ENCODE data around the gene KRTAP4-7.
"Not testable (repeated sequence)": the region's sequence is repeated elsewhere in the genome, so short reads cannot be mapped to it uniquely, and the experiment has no call there.

Gene KRTAP4-7

DNA sequence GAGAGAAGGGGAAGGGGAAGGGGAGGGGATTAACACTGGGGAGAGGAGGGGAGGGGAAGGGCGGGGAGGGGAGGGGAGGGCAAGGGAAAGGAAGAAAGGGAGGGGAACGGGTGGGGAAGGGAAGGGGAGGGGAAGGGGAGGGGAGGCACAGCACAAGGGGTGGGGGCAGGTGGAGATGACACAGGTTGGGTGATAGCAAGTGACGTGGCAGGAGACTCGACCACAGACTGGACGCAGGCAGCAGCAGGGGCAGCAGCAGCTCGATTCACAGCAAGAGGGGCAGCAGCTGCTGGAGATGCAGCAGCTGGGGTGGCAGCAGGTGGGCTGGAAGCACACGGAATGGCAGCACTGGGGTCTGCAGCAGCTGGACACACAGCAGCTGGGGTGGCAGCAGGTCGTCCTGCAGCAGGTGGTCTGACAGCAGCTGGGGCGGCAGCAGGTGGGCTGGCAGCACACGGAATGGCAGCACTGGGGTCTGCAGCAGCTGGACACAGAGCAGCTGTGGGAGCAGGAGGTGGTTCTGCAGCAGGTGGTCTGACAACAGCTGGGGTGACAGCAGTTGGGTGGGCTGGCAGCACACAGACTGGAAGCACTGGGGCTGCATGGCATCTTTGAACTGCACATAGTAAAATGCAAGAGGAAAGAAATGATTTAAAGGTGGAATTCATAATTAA is 17.8 kb downstream of the KRTAP4-7 start, which contains the start of gene KRTAP4-16:
KRTAP4-16 (minus strand) TSS at position 624 of the 674 bp plus-strand sequence; CDS start at position 624, 0 bp downstream.
- no peak for TF ChIP-seq CTCF (IDR thresholded peaks at IDR 0.05; ENCODE audit: low read depth, low read length)
- DNase-seq (ENCODE audit: extremely low read depth, low read depth): no peak

DNA sequence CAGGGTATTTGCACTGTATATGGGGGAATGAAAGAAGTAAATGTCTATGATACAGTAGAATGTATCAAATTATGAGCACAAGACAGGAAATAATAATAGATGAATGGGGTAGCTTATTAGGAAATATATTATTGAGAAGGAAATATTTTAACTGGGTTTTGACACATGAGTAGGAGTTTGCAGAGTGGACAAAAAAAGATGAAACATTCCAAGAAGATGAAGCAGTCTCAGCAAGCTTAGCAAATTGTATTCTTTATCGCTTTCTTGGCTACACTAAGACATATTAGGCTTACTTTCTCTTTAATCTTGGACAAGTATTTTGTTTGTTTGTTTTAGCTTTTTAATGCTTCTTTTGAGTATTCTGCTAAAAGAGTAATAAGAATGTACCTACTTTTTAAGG is 19.9 kb downstream of the KRTAP4-7 start:
- TF ChIP-seq CTCF (IDR thresholded peaks at IDR 0.05; ENCODE audit: low read depth, low read length): no peak

DNA sequence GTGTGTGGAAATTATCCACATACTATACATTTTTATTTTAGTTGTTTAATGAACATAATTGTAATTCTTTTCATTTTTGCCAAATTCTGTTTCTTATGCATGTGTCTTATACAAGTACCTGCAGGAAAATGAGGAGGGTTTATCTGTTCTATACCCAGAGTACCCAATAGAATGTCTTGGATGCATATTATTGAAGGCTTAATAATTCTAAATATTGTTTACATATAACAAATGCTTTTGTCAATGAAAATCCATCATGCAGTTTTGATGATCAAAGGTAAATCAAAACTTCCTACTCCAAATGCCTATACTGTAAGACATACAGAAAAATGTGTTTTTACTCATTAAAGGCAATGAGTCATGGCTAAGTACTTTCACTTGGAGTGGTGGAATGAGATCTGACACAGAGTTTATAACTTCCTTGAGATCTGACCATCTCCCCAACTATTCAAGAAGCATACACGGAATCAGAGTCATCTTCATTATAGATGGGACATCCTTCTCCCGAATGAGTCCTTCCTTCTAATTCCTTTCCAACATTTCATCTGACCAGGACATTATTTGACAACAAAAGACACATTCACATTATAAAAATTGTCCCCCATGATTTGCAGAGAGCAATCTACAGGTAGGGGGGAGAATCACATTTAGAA is 20.6 kb downstream of the KRTAP4-7 start:
- not testable (repeated sequence) for DNase-seq (ENCODE audit: extremely low read depth, low read depth)

More for the DNA sequence above, 19.9 kb downstream of the KRTAP4-7 start:
- DNase-seq (ENCODE audit: extremely low read depth, low read depth): no peak

DNA sequence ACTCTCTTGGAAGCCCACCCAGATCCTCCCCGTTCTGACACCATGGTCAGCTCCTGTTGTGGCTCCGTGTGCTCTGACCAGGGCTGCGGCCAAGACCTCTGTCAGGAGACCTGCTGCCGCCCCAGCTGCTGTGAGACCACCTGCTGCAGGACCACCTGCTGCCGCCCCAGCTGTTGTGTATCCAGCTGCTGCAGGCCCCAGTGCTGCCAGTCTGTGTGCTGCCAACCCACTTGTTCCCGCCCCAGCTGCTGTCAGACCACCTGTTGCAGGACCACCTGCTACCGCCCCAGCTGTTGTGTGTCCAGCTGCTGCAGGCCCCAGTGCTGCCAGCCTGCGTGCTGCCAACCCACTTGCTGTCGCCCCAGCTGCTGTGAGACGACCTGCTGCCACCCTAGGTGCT is 21.4 kb downstream of the KRTAP4-7 start, which contains the start of gene KRTAP4-9:
KRTAP4-9 (plus strand) TSS at position 43 of the 400 bp plus-strand sequence; CDS start at position 43, 0 bp downstream.
- DNase-seq (ENCODE audit: extremely low read depth, low read depth): not testable (repeated sequence)

- no peak for TF ChIP-seq CTCF (IDR thresholded peaks at IDR 0.05; ENCODE audit: low read depth, low read length)
- DNase-seq (ENCODE audit: extremely low read depth, low read depth): no peak
Measured at GRCh38 chr17:41107941-41108450, 24.0 kb downstream of the KRTAP4-7 start.

- DNase-seq (ENCODE audit: extremely low read depth, low read depth): not testable (repeated sequence)
Measured at GRCh38 chr17:41108728-41109386, 24.9 kb downstream of the KRTAP4-7 start.

DNA sequence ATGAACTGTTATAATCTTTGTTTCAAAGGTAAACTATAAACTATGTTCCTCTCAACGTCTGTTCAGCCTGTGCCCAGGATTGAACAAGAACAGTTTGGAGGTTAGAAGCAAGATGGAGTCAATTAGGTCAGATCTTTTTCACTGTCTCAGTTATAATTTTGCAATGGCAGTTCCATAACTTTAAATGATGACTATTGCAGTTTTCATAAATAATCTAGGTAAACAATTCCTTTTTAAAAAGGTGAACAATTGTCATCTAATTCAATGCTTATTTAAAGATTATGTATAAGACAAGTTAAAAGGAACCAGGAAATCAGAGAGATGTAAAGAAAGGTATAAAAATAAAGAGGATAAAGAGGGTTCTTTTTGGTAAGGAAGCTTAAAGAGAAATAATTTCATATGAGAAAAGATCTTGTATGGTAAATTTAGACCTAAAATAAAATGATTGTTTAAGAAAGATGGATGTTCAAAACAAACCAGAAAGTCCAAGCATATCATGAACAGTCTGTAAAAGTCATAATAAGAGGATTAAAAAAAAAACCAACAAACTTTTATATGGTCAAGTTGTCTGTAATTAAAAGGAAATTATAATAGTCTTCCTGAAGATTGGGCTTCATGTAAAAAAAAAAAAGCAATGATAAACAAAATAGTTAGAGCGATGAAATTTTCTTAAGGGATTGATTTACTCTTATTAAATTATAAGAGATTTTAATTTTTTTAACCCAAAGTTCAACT is 27.4 kb downstream of the KRTAP4-7 start:
- no peak for DNase-seq (ENCODE audit: extremely low read depth, low read depth)
- no peak for TF ChIP-seq CTCF (IDR thresholded peaks at IDR 0.05; ENCODE audit: low read depth, low read length)

- DNase-seq (ENCODE audit: extremely low read depth, low read depth): no peak
Measured at GRCh38 chr17:41116297-41116696, 32.3 kb downstream of the KRTAP4-7 start.

DNA sequence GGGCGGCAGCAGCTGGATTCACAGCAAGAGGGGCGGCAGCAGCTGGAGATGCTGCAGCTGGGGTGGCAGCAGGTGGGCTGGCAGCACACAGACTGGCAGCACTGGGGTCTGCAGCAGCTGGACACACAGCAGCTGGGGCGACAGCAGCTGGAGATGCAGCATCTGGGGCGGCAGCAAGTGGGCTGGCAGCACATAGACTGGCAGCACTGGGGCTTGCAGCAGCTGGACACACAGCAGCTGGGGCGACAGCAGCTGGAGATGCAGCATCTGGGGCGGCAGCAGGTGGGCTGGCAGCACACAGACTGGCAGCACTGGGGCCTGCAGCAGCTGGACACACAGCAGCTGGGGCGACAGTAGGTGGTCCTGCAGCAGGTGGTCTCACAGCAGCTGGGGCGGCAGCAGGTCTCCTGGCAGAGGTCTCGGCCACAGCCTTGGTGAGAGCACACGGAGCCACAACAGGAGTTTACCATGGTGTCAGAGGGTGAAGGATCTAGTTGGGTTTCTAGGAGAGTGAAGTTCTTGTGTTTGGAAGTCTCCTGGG is 34.0 kb downstream of the KRTAP4-7 start, which contains the start of gene KRTAP4-11:
KRTAP4-11 (minus strand) TSS at position 528 of the 541 bp plus-strand sequence; CDS start at position 470, 58 bp downstream.
- DNase-seq (ENCODE audit: extremely low read depth, low read depth): not testable (repeated sequence)

More at GRCh38 chr17:41116297-41116696, 32.3 kb downstream of the KRTAP4-7 start:
- no peak for TF ChIP-seq CTCF (IDR thresholded peaks at IDR 0.05; ENCODE audit: low read depth, low read length)
